IPS DF 4.7 (cell line): ENCODE data around the gene DDA1.

Experiments
- DNase-seq: peaks from one replicate; pipeline ENCODE4 v3.0.0-alpha.2; 2013; ENCODE audit warnings: low spot score; ENCODE audit errors: extremely low read depth

The DDA1 gene

GRCh38 chr19:17311455-17312188 lies 2.3 kb downstream of the DDA1 start:
- DNase-seq = no peak

- DNase-seq = no peak
Observed at GRCh38 chr19:17312189-17313113, 3.1 kb downstream of the DDA1 start.

- DNase-seq = no peak
Observed at GRCh38 chr19:17314007-17314593, 4.7 kb downstream of the DDA1 start.

GRCh38 chr19:17318966-17319365 lies 9.6 kb downstream of the DDA1 start:
- no peak for DNase-seq

- no peak for DNase-seq
Observed at GRCh38 chr19:17319473-17320238, 10.3 kb downstream of the DDA1 start.

- DNase-seq = no peak
Observed at GRCh38 chr19:17320435-17320834, 11.1 kb downstream of the DDA1 start.

- DNase-seq = no peak
Observed at GRCh38 chr19:17321655-17322489, 12.5 kb downstream of the DDA1 start.

- no peak for DNase-seq
Observed at GRCh38 chr19:17322854-17323253, 13.5 kb downstream of the DDA1 start.

GRCh38 chr19:17323300-17323963 lies 14.1 kb downstream of the DDA1 start:
- no peak for DNase-seq

- no peak for DNase-seq
Observed at GRCh38 chr19:17323964-17324332, 14.6 kb downstream of the DDA1 start.

GRCh38 chr19:17324357-17325114 lies 15.2 kb downstream of the DDA1 start:
- DNase-seq = no peak

- no peak for DNase-seq
Observed at GRCh38 chr19:17325133-17325532, 15.8 kb downstream of the DDA1 start.

GRCh38 chr19:17325881-17326594 lies 16.7 kb downstream of the DDA1 start:
- DNase-seq = no peak

GRCh38 chr19:17326595-17326966 lies 17.2 kb downstream of the DDA1 start:
- no peak for DNase-seq

- no peak for DNase-seq
Observed at GRCh38 chr19:17327068-17327653, 17.8 kb downstream of the DDA1 start.

- no peak for DNase-seq
Observed at GRCh38 chr19:17327654-17328516, 18.5 kb downstream of the DDA1 start.
